SK-N-SH (cell line): ENCODE data around the gene PKD2L1. TPM values are rescaled to one million over a fixed set of nuclear protein-coding genes. Genes with fewer than 3 reads are reported as not detected.

Source experiments
- polyA plus RNA-seq, 3 experiments: library from polyadenylated mRNA; depleted of rRNA; stranded (reverse); fragments of >200 nt; gene quantifications; 2 replicates each; pipeline ENCODE4 v1.2.3, GENCODE V29; 2012
- small RNA-seq, 7 experiments: library from RNA; depleted of rRNA; stranded (forward); fragments of <200 nt; gene quantifications; one replicate each; pipeline ENCODE3, GENCODE V24; 2012

PKD2L1 gene
- polyA plus RNA-seq, 1 of the 3 experiments (the other 2 are of a cell fraction), result not detected

Small RNAs within 50 kb of the gene (small RNA-seq; reads per million reads assigned to genes)
- gene RNU6-422P, result 0 reads per million in 7 experiments

Other genes starting within 250 kb of the PKD2L1 start
- gene CPN1, start 248.4 kb downstream of the PKD2L1 start, polyA plus RNA-seq (2012; rRNA removed), result not detected in 2 replicates
- gene ERLIN1, start 144.2 kb downstream of the PKD2L1 start, polyA plus RNA-seq (2012; rRNA removed), result 43.8 and 46.7 TPM in 2 replicates
- 8.8 and 13.4 TPM in 2 replicates for gene CHUK, start 100.6 kb downstream of the PKD2L1 start, polyA plus RNA-seq (2012; rRNA removed)
- 7.1 and 10.7 TPM in 2 replicates for gene CWF19L1, start 62.6 kb downstream of the PKD2L1 start, polyA plus RNA-seq (2012; rRNA removed)
- 29.1 and 30.4 TPM in 2 replicates for gene BLOC1S2, start 43.5 kb downstream of the PKD2L1 start, polyA plus RNA-seq (2012; rRNA removed)
- 19.7 and 26.4 TPM in 2 replicates for gene SCD, start 17.0 kb upstream of the PKD2L1 start, polyA plus RNA-seq (2012; rRNA removed)
- gene WNT8B, start 132.8 kb upstream of the PKD2L1 start, polyA plus RNA-seq (2012; rRNA removed), result 0.18 and 0.28 TPM in 2 replicates
- gene SEC31B, start 189.6 kb upstream of the PKD2L1 start, polyA plus RNA-seq (2012; rRNA removed), result 8.8 and 15.5 TPM in 2 replicates
- gene NDUFB8, start 199.6 kb upstream of the PKD2L1 start, polyA plus RNA-seq (2012; rRNA removed), result 340 and 368 TPM in 2 replicates
- gene HIF1AN, start 205.7 kb upstream of the PKD2L1 start, polyA plus RNA-seq (2012; rRNA removed), result 8.1 and 11.0 TPM in 2 replicates